Measurements from ENCODE around the gene RPTOR. TPM values are rescaled to one million over a fixed set of nuclear protein-coding genes. Genes with fewer than 3 reads are reported as not detected.
A peak's percentile ranks its signal among the peaks of the same experiment; 100 is the strongest.
"Not testable (repeated sequence)": the region's sequence is repeated elsewhere in the genome, so short reads cannot be mapped to it uniquely, and the experiment has no call there.

RPTOR gene
- total RNA-seq, 2 experiments from 2014 or later = 48.7 to 58.2 TPM

- H3K4me1 Mint-ChIP-seq = peaks cover 58% of the 10 kb centered on the region
- ChIA-PET CTCF (interaction anchor here (0.8 to 1.6 kb wide), 3 partner anchors 15 to 89 kb away, joined by 3 read pairs; no protein-coding TSS in a partner anchor), POLR2A (no interaction called here)
- H3K36me3 Mint-ChIP-seq (ENCODE audit: low read depth) = peaks cover 53% of the 10 kb centered on the region
- peaks cover 9% of the 10 kb centered on the region for H3K9me3 Mint-ChIP-seq
- H3K27me3 Mint-ChIP-seq = no peaks in the 10 kb centered on the region
- H3K27ac Mint-ChIP-seq = peak overlapping the region; percentile 83
- H3K4me3 Mint-ChIP-seq = peak overlapping the region; percentile 63
- peak; percentile 51 for DNase-seq
Measured at GRCh38 chr17:80743181-80743771, 198.6 kb downstream of the RPTOR start.

GRCh38 chr17:80743973-80744372 lies 199.3 kb downstream of the RPTOR start:
- peaks cover 52% of the 10 kb centered on the region for H3K36me3 Mint-ChIP-seq (ENCODE audit: low read depth)
- DNase-seq, H3K27me3 Mint-ChIP-seq, H3K9me3 Mint-ChIP-seq, CTCF ChIA-PET, H3K27ac Mint-ChIP-seq, H3K4me3 Mint-ChIP-seq, POLR2A ChIA-PET: not testable (repeated sequence)
- H3K4me1 Mint-ChIP-seq = peaks cover 52% of the 10 kb centered on the region

GRCh38 chr17:80744725-80745124 lies 200.1 kb downstream of the RPTOR start:
- DNase-seq, POLR2A ChIA-PET: not testable (repeated sequence)
- peaks cover 45% of the 10 kb centered on the region for H3K36me3 Mint-ChIP-seq (ENCODE audit: low read depth)

GRCh38 chr17:80745183-80745582 lies 200.5 kb downstream of the RPTOR start:
- POLR2A ChIA-PET = no interaction called here
- CTCF ChIA-PET = interaction anchor here (0.8 to 1.3 kb wide), 2 partner anchors 45 to 47 kb away, joined by 4 read pairs; no protein-coding TSS in a partner anchor
- DNase-seq = no peak
- Mint-ChIP-seq H3K9me3 (peaks cover 6% of the 10 kb centered on the region), H3K4me1 (peaks cover 47% of the 10 kb centered on the region), H3K27ac (peak overlapping the region; percentile 42), H3K36me3 (ENCODE audit: low read depth) (peaks cover 40% of the 10 kb centered on the region), H3K4me3 (no peak overlapping the region), H3K27me3 (no peaks in the 10 kb centered on the region)

More at GRCh38 chr17:80744725-80745124, 200.1 kb downstream of the RPTOR start:
- not testable (repeated sequence) for H3K27me3 Mint-ChIP-seq, H3K4me3 Mint-ChIP-seq, H3K27ac Mint-ChIP-seq, H3K9me3 Mint-ChIP-seq
- peaks cover 48% of the 10 kb centered on the region for H3K4me1 Mint-ChIP-seq
- CTCF ChIA-PET = interaction anchor here (0.8 to 1.3 kb wide), 2 partner anchors 45 to 48 kb away, joined by 4 read pairs; no protein-coding TSS in a partner anchor

GRCh38 chr17:80746262-80746935 lies 201.8 kb downstream of the RPTOR start:
- no peak for DNase-seq
- ChIA-PET POLR2A (no interaction called here), CTCF (no interaction called here)
- peaks cover 34% of the 10 kb centered on the region for H3K36me3 Mint-ChIP-seq (ENCODE audit: low read depth)
- H3K4me3 Mint-ChIP-seq = no peak overlapping the region
- H3K4me1 Mint-ChIP-seq = peaks cover 51% of the 10 kb centered on the region
- no peak overlapping the region for H3K27ac Mint-ChIP-seq
- H3K27me3 Mint-ChIP-seq = no peaks in the 10 kb centered on the region
- peaks cover 3% of the 10 kb centered on the region for H3K9me3 Mint-ChIP-seq

GRCh38 chr17:80747469-80747868 lies 202.8 kb downstream of the RPTOR start:
- ChIA-PET POLR2A (no interaction called here), CTCF (no interaction called here)
- H3K27me3 Mint-ChIP-seq = no peaks in the 10 kb centered on the region
- DNase-seq = peak; percentile 1
- H3K9me3 Mint-ChIP-seq = peaks cover 3% of the 10 kb centered on the region
- peaks cover 51% of the 10 kb centered on the region for H3K4me1 Mint-ChIP-seq
- peak overlapping the region; percentile 67 for H3K27ac Mint-ChIP-seq
- H3K36me3 Mint-ChIP-seq (ENCODE audit: low read depth) = peaks cover 29% of the 10 kb centered on the region
- H3K4me3 Mint-ChIP-seq = no peak overlapping the region

- ChIA-PET CTCF (no interaction called here), POLR2A (no interaction called here)
- Mint-ChIP-seq H3K36me3 (ENCODE audit: low read depth) (peaks cover 42% of the 10 kb centered on the region), H3K4me1 (peaks cover 57% of the 10 kb centered on the region), H3K9me3 (peaks cover 3% of the 10 kb centered on the region), H3K27ac (peak overlapping the region; percentile 94), H3K27me3 (no peaks in the 10 kb centered on the region), H3K4me3 (peak overlapping the region; percentile 19)
- no peak for DNase-seq
Measured at GRCh38 chr17:80749611-80750010, 205.0 kb downstream of the RPTOR start.

GRCh38 chr17:80750263-80750662 lies 205.6 kb downstream of the RPTOR start:
- Mint-ChIP-seq H3K27ac (peak overlapping the region; percentile 94), H3K36me3 (ENCODE audit: low read depth) (peaks cover 45% of the 10 kb centered on the region), H3K4me1 (peaks cover 59% of the 10 kb centered on the region), H3K4me3 (peak overlapping the region; percentile 34), H3K27me3 (no peaks in the 10 kb centered on the region), H3K9me3 (peaks cover 3% of the 10 kb centered on the region)
- ChIA-PET CTCF (no interaction called here), POLR2A (no interaction called here)
- no peak for DNase-seq

- Mint-ChIP-seq H3K4me3 (peak overlapping the region; percentile 10), H3K9me3 (no peaks in the 10 kb centered on the region), H3K4me1 (peaks cover 63% of the 10 kb centered on the region)
Measured at GRCh38 chr17:80751070-80751945, 206.7 kb downstream of the RPTOR start.

GRCh38 chr17:80751946-80752581 lies 207.4 kb downstream of the RPTOR start:
- peak; percentile 5 for DNase-seq
- POLR2A ChIA-PET = no interaction called here
- Mint-ChIP-seq H3K4me1 (peaks cover 64% of the 10 kb centered on the region), H3K36me3 (ENCODE audit: low read depth) (peaks cover 51% of the 10 kb centered on the region), H3K27ac (peak overlapping the region; percentile 87), H3K27me3 (no peaks in the 10 kb centered on the region), H3K4me3 (peak overlapping the region; percentile 43), H3K9me3 (no peaks in the 10 kb centered on the region)
- CTCF ChIA-PET = no interaction called here

More at GRCh38 chr17:80751070-80751945, 206.7 kb downstream of the RPTOR start:
- ChIA-PET CTCF (interaction anchor here (0.9 kb wide), 1 partner anchor 10 kb away, joined by 3 read pairs; no protein-coding TSS in a partner anchor), POLR2A (no interaction called here)
- no peaks in the 10 kb centered on the region for H3K27me3 Mint-ChIP-seq
- H3K36me3 Mint-ChIP-seq (ENCODE audit: low read depth) = peaks cover 48% of the 10 kb centered on the region
- DNase-seq = peak; percentile 35
- peak overlapping the region; percentile 87 for H3K27ac Mint-ChIP-seq

- H3K36me3 Mint-ChIP-seq (ENCODE audit: low read depth) = peaks cover 58% of the 10 kb centered on the region
- no peak overlapping the region for H3K4me3 Mint-ChIP-seq
- H3K27ac Mint-ChIP-seq = peak overlapping the region; percentile 58
- ChIA-PET CTCF (interaction anchor here (0.6 to 1.5 kb wide), 4 partner anchors 8 to 138 kb away, joined by 3 read pairs; no protein-coding TSS in a partner anchor), POLR2A (no interaction called here)
- DNase-seq = no peak
- H3K4me1 Mint-ChIP-seq = peaks cover 70% of the 10 kb centered on the region
- H3K27me3 Mint-ChIP-seq = no peaks in the 10 kb centered on the region
- no peaks in the 10 kb centered on the region for H3K9me3 Mint-ChIP-seq
Measured at GRCh38 chr17:80753685-80754345, 209.2 kb downstream of the RPTOR start.

GRCh38 chr17:80754846-80755245 lies 210.2 kb downstream of the RPTOR start:
- POLR2A ChIA-PET = no interaction called here
- no peaks in the 10 kb centered on the region for H3K27me3 Mint-ChIP-seq
- DNase-seq = no peak
- H3K36me3 Mint-ChIP-seq (ENCODE audit: low read depth) = peaks cover 66% of the 10 kb centered on the region
- H3K9me3 Mint-ChIP-seq = no peaks in the 10 kb centered on the region
- peak overlapping the region; percentile 62 for H3K27ac Mint-ChIP-seq
- CTCF ChIA-PET = interaction anchor here (0.6 to 1.6 kb wide), 3 partner anchors 13 to 46 kb away, joined by 3 to 5 read pairs (median 3); no protein-coding TSS in a partner anchor
- H3K4me3 Mint-ChIP-seq = no peak overlapping the region
- peaks cover 78% of the 10 kb centered on the region for H3K4me1 Mint-ChIP-seq

All from activated CD4-positive, alpha-beta T cell treated with anti-CD3 and anti-CD28 coated beads, Interleukin-2, amount 10 ng/mL, durations not matched to agents 7 days and 5 days (primary cell).